GM12878 (cell line): ENCODE measurements around the gene MESD. TPM values are rescaled to one million over a fixed set of nuclear protein-coding genes. Genes with fewer than 3 reads are reported as not detected.

Experiments
- ATAC-seq: fragments of 200-7000 bp; cut with Tn5 transposase; 3 replicates; pipeline ENCODE4 v1.9.1; 2020; ENCODE audit warnings: mild to moderate bottlenecking, moderate library complexity
- BruUV-seq: library from RNA; stranded (reverse); fragments of 400-500 nt; replicated peaks from 2 replicates; lab custom pipeline; 2021; lab: Mats Ljungman, UMichigan
- CTCF ChIA-PET: fragments of 300-600 bp; sonication (Branson Sonifier 250); formaldehyde crosslinking; extraction: SDS; loops from one replicate; lab custom pipeline; 2021; ENCODE audit warnings: inconsistent platforms; lab: Yijun Ruan, JAX
- POLR2A ChIA-PET: fragments of 350-600 bp; formaldehyde crosslinking; extraction: SDS; loops from one replicate; lab custom pipeline; 2021; ENCODE audit warnings: inconsistent platforms; lab: Charles Lee
- RAD21 ChIA-PET: fragments of 300-600 bp; sonication (Branson Sonifier 250); formaldehyde crosslinking; loops from one replicate; lab custom pipeline; 2023; ENCODE audit warnings: antibody characterized with exemption; ENCODE audit not compliant: unreplicated experiment; lab: Charles Lee
- SMC1A ChIA-PET: fragments of 300-600 bp; sonication (Branson Sonifier 250); formaldehyde crosslinking; loops from one replicate; lab custom pipeline; 2023; ENCODE audit not compliant: unreplicated experiment, uncharacterized antibody; lab: Charles Lee
- DNase-seq: peaks from one replicate; pipeline ENCODE4 v3.0.0-alpha.2; 2011; ENCODE audit warnings: low read depth, low spot score
- FAIRE-seq: peaks from 3 replicates; lab custom pipeline; 2011; peaks lifted over from hg19 to GRCh38; lab: Jason Lieb, UNC
- H2AFZ ChIP-seq: 2 replicates; pipeline ENCODE4 v1.6.0; 2011; ENCODE audit warnings: low read depth, low read length, control low read depth; ENCODE audit not compliant: control insufficient read depth
- H3K27ac ChIP-seq: 2 replicates; pipeline ENCODE4 v1.5.1; 2011; ENCODE audit warnings: control low read depth; ENCODE audit not compliant: control insufficient read depth, insufficient read depth
- H3K27me3 ChIP-seq, 2 experiments: replicated peaks in 1 of 2; 2 replicates each; pipeline versions ENCODE4 v1.6.0 to v1.6.1; 2011; ENCODE audit warnings: low read length in 1 of 2; ENCODE audit not compliant: control insufficient read depth in 2 of 2, insufficient read depth in 2 of 2
- H3K36me3 ChIP-seq, 2 experiments: 2 replicates each; pipeline ENCODE4 v1.5.1; 2011; ENCODE audit warnings: low read length in 1 of 2; ENCODE audit not compliant: control insufficient read depth in 2 of 2, insufficient read depth in 2 of 2
- H3K4me1 ChIP-seq: 2 replicates; pipeline ENCODE4 v1.6.1; 2011; ENCODE audit warnings: mild to moderate bottlenecking, low read length, moderate library complexity, mixed read lengths; ENCODE audit not compliant: control insufficient read depth, insufficient read depth
- H3K4me2 ChIP-seq: 2 replicates; pipeline ENCODE4 v1.6.0; 2011; ENCODE audit warnings: control low read depth; ENCODE audit not compliant: control insufficient read depth, insufficient read depth
- H3K4me3 ChIP-seq: fragments of 200-600 bp; sonication (generic); 2 replicates; pipeline ENCODE4 v1.5.1; 2016
- H3K79me2 ChIP-seq: 2 replicates; pipeline ENCODE4 v1.6.0; 2011; ENCODE audit warnings: low read length; ENCODE audit not compliant: control insufficient read depth, insufficient read depth
- H3K9ac ChIP-seq: 2 replicates; pipeline ENCODE4 v1.8.0; 2011; ENCODE audit warnings: low read length, control low read depth, mixed read lengths; ENCODE audit not compliant: control insufficient read depth, insufficient read depth
- H3K9me3 ChIP-seq: replicated peaks from 3 replicates; pipeline ENCODE4 v1.5.1; 2011; ENCODE audit warnings: mild to moderate bottlenecking, low read length; ENCODE audit not compliant: control insufficient read depth, insufficient read depth
- H4K20me1 ChIP-seq: 2 replicates; pipeline ENCODE4 v1.6.0; 2011; ENCODE audit not compliant: control insufficient read depth, insufficient read depth
- CTCF ChIP-seq, 3 experiments: IDR thresholded peaks in 2 of 3; conservative IDR thresholded peaks in 1 of 3; 2 replicates each; pipeline ENCODE4 v1.5.1; 2011; ENCODE audit warnings: low read depth in 3 of 3, low read length in 3 of 3, mild to moderate bottlenecking in 3 of 3, control low read depth in 2 of 3, moderate library complexity in 2 of 3, inconsistent platforms in 1 of 3, mixed read lengths in 1 of 3; ENCODE audit not compliant: control insufficient read depth in 2 of 3, insufficient read depth in 1 of 3; ENCODE audit errors: extremely low read depth in 1 of 3
- EZH2 ChIP-seq: IDR thresholded peaks from 2 replicates; pipeline ENCODE4 v1.6.1; 2012; ENCODE audit warnings: low read depth, mild to moderate bottlenecking, control low read depth, inconsistent platforms, low read length, borderline replicate concordance; ENCODE audit not compliant: control insufficient read depth
- MEF2B ChIP-seq: fragments of 450-650 bp; IDR thresholded peaks from 2 replicates; pipeline ENCODE4 v1.6.1; 2018; ENCODE audit warnings: mild to moderate bottlenecking, moderate library complexity; ENCODE audit not compliant: partially characterized antibody, poor library complexity, severe bottlenecking
- POLR2A ChIP-seq: IDR thresholded peaks from 2 replicates; pipeline ENCODE4 v1.6.1; 2011; ENCODE audit warnings: low read depth, mild to moderate bottlenecking, low read length
- RFX5 ChIP-seq: IDR thresholded peaks from 2 replicates; pipeline ENCODE4 v1.6.1; 2011; ENCODE audit warnings: low read depth, low read length, improper control_type of control experiment
- WRNIP1 ChIP-seq: IDR thresholded peaks from 2 replicates; pipeline ENCODE4 v1.6.1; 2011; ENCODE audit warnings: low read depth, low read length, improper control_type of control experiment, borderline replicate concordance
- WGBS: methylation state at CpG from one replicate; pipeline ENCODE4 v1.1.6; 2016; ENCODE audit warnings: low lambda C conversion rate; ENCODE audit not compliant: insufficient replicate concordance, insufficient coverage; ENCODE audit errors: missing lambda C conversion rate; 5-methylcytosine and 5-hydroxymethylcytosine counted together
- in situ Hi-C: fragments of 300-500 bp; cut with MboI; formaldehyde crosslinking; loops from 9 replicates; pipeline ENCODE4 v1.14.3; 2018; ENCODE audit warnings: mixed read lengths
- intact Hi-C: fragments of 100-400 bp; cut with micrococcal nuclease; formaldehyde crosslinking; loops from one replicate; pipeline ENCODE4 v1.14.2; 2022; ENCODE audit not compliant: unreplicated experiment
- polyA plus RNA-seq, 11 experiments: library from polyadenylated mRNA; depleted of rRNA in 4 of 11; unstranded in 6 of 11; stranded (reverse) in 5 of 11; fragments of >200 nt; fragmentation: Nextera tagmentation in 4 of 11; fragmentation: Illumina TruSeq in 1 of 11; extraction: Ambion mirVana in 4 of 11; extraction: Trizol in 1 of 11; gene quantifications; 1 replicate in 1 of 11; 2 replicates in 10 of 11; pipeline versions ENCODE4 v1.2.1 to v1.2.3, GENCODE V29; 2011 to 2016; ENCODE audit warnings: inconsistent platforms in 2 of 11, missing spikeins in 2 of 11, low read depth in 1 of 11
- total RNA-seq, 4 experiments: library from RNA; depleted of rRNA in 3 of 4; stranded (reverse); fragments of >200 nt in 3 of 4; fragmentation: Illumina TruSeq in 1 of 4; extraction: Trizol in 1 of 4; gene quantifications; 2 replicates each; pipeline versions ENCODE4 v1.2.1 to v1.2.3, GENCODE V29; 2013 to 2021
- TF ChIP-seq, protein P1 (sequence below): IDR thresholded peaks from 2 replicates; pipeline ENCODE4 v1.6.1; 2012; ENCODE audit warnings: low read depth, low read length, improper control_type of control experiment

The MESD gene
- total and polyA plus RNA-seq, 10 of the 15 experiments (the other 5 are each of a cell fraction or from before 2014, with no cell fraction given), result 10.2 to 39.8 (median 20.9) TPM

DNA sequence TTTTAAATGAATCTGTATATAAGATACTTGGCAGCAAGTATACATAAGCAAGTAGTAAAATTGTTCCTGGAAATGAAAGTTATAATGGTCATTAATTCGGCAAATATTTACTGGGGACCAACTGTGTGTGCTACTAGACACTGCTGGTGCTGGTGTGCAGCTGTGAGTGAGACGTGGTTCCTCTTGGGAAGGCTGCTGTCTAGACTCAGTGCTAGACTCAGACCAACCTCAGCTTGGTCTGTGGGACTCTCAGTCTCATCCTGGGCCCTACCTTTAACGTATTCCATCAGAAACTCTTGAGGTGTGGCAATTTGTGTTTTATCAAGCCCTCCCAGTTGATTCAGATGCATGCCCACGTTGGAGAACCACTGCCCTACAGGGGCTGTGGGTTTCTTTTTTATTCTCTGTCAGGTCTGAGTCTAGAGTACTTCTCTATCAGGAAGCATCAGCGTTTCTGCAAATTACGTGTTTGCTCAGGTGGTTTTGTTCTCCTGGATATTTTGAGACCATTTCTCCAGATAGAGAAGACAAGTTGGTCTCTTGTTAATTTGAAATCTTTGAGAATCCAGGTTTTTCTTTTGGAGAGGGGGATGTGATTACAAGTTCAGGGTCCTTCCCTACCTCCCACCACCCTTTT, 17.9 kb upstream of the MESD start (continued):
- no peak for TF ChIP-seq RFX5
- TF ChIP-seq EZH2, result no peak

GRCh38 chr15:81006124-81006523, 16.5 kb upstream of the MESD start:
- Histone ChIP-seq H3K79me2 (peaks cover 32% of the 10 kb centered on the region), H3K4me2 (no peak overlapping the region), H3K9me3 (no peaks in the 10 kb centered on the region), H4K20me1 (no peaks in the 10 kb centered on the region), H3K9ac (no peak overlapping the region), H3K36me3 (peaks cover 0 to 3% of the 10 kb centered on the region in 2 experiments; a peak in 2 of 4 replicates), H2AFZ (no peak overlapping the region), H3K27ac (no peak overlapping the region; the same call in 1 of the 2 replicates)
- 100% methylated on average over 1 of the region's 1 CpG for WGBS
- ChIA-PET CTCF (interaction anchor here (0.7 kb wide), 1 partner anchor 18 kb away, joined by 3 read pairs; no protein-coding TSS in a partner anchor), SMC1A (no interaction called here), POLR2A (interaction anchor here (0.7 to 1.3 kb wide), 4 partner anchors 14 to 49 kb away, joined by 3 to 6 read pairs (median 6); no protein-coding TSS in a partner anchor), RAD21 (no interaction called here)
- ATAC-seq (no peak), DNase-seq (no peak)
- intact Hi-C loops, result no loop called here
- no TSS peak for BruUV-seq
- TF ChIP-seq, protein P1, sequence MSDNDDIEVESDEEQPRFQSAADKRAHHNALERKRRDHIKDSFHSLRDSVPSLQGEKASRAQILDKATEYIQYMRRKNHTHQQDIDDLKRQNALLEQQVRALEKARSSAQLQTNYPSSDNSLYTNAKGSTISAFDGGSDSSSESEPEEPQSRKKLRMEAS, result no peak
- no peak for TF ChIP-seq MEF2B
- no peak for TF ChIP-seq POLR2A
- TF ChIP-seq WRNIP1, result no peak
- no peak for TF ChIP-seq CTCF (IDR thresholded peaks at IDR 0.05 in 2 of 3, conservative IDR thresholded peaks at IDR 0.05 in 1 of 3; ENCODE audit: control insufficient read depth in 2 of 3, extremely low read depth in 1 of 3, insufficient read depth in 1 of 3, low read depth in 3 of 3, low read length in 3 of 3)
- TF ChIP-seq, all 136 proteins: peak for 0
- Histone ChIP-seq H3K4me1 (peaks cover 6% of the 10 kb centered on the region), H3K27me3 (no peaks in the 10 kb centered on the region), H3K4me3 (no peak overlapping the region)
- in situ Hi-C loops, result no loop called here
- FAIRE-seq, result no peak
